Upper lobe of left lung (tissue), 6 donors: ENCODE measurements around the gene GRAP. TPM values are rescaled to one million over a fixed set of nuclear protein-coding genes. Genes with fewer than 3 reads are reported as not detected.
A peak's percentile ranks its signal among the peaks of the same experiment; 100 is the strongest.

Experiments used
- ATAC-seq, 2 donors: fragments of 200-7000 bp; cut with Tn5 transposase; one replicate each; pipeline ENCODE4 v1.9.1; 2022; ENCODE audit warnings: mild to moderate bottlenecking in 2 of 2, moderate library complexity in 2 of 2; ENCODE audit not compliant: low FRiP score in 2 of 2
- DNase-seq, 2 donors: peaks; one replicate each; pipeline ENCODE4 v3.0.0-alpha.2; 2019 to 2020
- H3K27ac ChIP-seq, 4 donors: fragments of 200-600 bp; sonication (generic); one replicate each; pipeline ENCODE4 v1.5.1; 2016 to 2019
- H3K27me3 ChIP-seq, 4 donors: fragments of 200-600 bp; sonication (generic); one replicate each; pipeline ENCODE4 v1.5.1; 2017 to 2019
- H3K36me3 ChIP-seq, 4 donors: fragments of 200-600 bp; sonication (generic); one replicate each; pipeline ENCODE4 v1.5.1; 2016 to 2019
- H3K4me1 ChIP-seq, 4 donors: fragments of 200-600 bp; sonication (generic); one replicate each; pipeline ENCODE4 v1.5.1; 2018 to 2019
- H3K4me3 ChIP-seq, 4 donors: fragments of 200-600 bp; sonication (generic); one replicate each; pipeline ENCODE4 v1.5.1; 2017 to 2019; ENCODE audit warnings: mild to moderate bottlenecking in 2 of 4, moderate library complexity in 1 of 4
- H3K9me3 ChIP-seq, 4 donors: fragments of 200-600 bp; sonication (generic); one replicate each; pipeline ENCODE4 v1.5.1; 2018 to 2019
- CTCF ChIP-seq, 6 experiments: fragments of 450-650 bp in 4 of 6; fragments of 200-600 bp in 2 of 6; sonication (generic) in 2 of 6; IDR thresholded peaks; one replicate each; pipeline ENCODE4 v1.5.1; 2016 to 2019; ENCODE audit warnings: antibody characterized with exemption in 6 of 6
- EP300 ChIP-seq, 4 donors: sonication (generic); formaldehyde crosslinking; IDR thresholded peaks; one replicate each; pipeline ENCODE4 v1.5.1; 2017; ENCODE audit warnings: antibody characterized with exemption in 4 of 4, control low read depth in 2 of 4
- POLR2A ChIP-seq, 4 donors: fragments of 450-650 bp; IDR thresholded peaks; one replicate each; pipeline ENCODE4 v1.5.1; 2016 to 2017; ENCODE audit warnings: antibody characterized with exemption in 4 of 4, mild to moderate bottlenecking in 2 of 4
- POLR2AphosphoS5 ChIP-seq, 2 donors: sonication (generic); formaldehyde crosslinking; IDR thresholded peaks; one replicate each; pipeline ENCODE4 v1.5.1; 2017; ENCODE audit warnings: antibody characterized with exemption in 2 of 2
- WGBS, 2 donors: methylation state at CpG; one replicate each; pipeline ENCODE4 v1.1.5; 2017 to 2018; 5-methylcytosine and 5-hydroxymethylcytosine counted together
- total RNA-seq, 6 donors: library from RNA; depleted of rRNA in 4 of 6; stranded (reverse); fragments of >200 nt in 4 of 6; gene quantifications; one replicate each; pipeline versions ENCODE4 v1.1.0 to v1.2.1, GENCODE V29; 2016 to 2021
- donor health status: DM: no; HTN: no; CAD: no; lungs with moderate emphysema.
- donor health status: DM: no; HTN: yes; CAD: no; lungs with severe emphysema.

Gene GRAP
- total RNA-seq, 6 donors from 2014 or later: 3.1 to 11.3 (median 4.8) TPM

- WGBS, 2 donors: 91 to 98% methylated on average over 3 of the region's 3 CpGs
- H3K4me1 ChIP-seq: no peaks in the 10 kb centered on the region
- no peak for ATAC-seq
- H3K36me3 ChIP-seq: no peaks in the 10 kb centered on the region
- no peak overlapping the region for H3K27ac ChIP-seq
- H3K9me3 ChIP-seq: no peaks in the 10 kb centered on the region
- no peak overlapping the region for H3K4me3 ChIP-seq
- TF ChIP-seq CTCF (IDR thresholded peaks at IDR 0.05) (no peak), EP300 (IDR thresholded peaks at IDR 0.05) (no peak), POLR2AphosphoS5 (IDR thresholded peaks at IDR 0.05) (no peak), POLR2A (IDR thresholded peaks at IDR 0.05) (no peak)
- no peak for DNase-seq
- H3K27me3 ChIP-seq: no peaks in the 10 kb centered on the region
Observed at GRCh38 chr17:19020016-19020415, 26.7 kb downstream of the GRAP start.

- DNase-seq (peak in 1 of 2 donors; percentile 62), ATAC-seq (no peak)
- TF ChIP-seq POLR2A (IDR thresholded peaks at IDR 0.05): no peak
- no peak for TF ChIP-seq POLR2AphosphoS5 (IDR thresholded peaks at IDR 0.05)
- no peak for TF ChIP-seq EP300 (IDR thresholded peaks at IDR 0.05)
- TF ChIP-seq CTCF (IDR thresholded peaks at IDR 0.05): no peak
Observed at GRCh38 chr17:19019041-19019941, 27.5 kb downstream of the GRAP start.

GRCh38 chr17:19018600-19018950 is 28.2 kb downstream of the GRAP start:
- H3K27me3 ChIP-seq: no peaks in the 10 kb centered on the region
- H3K36me3 ChIP-seq: no peaks in the 10 kb centered on the region
- TF ChIP-seq CTCF (IDR thresholded peaks at IDR 0.05) (no peak), POLR2A (IDR thresholded peaks at IDR 0.05) (no peak), POLR2AphosphoS5 (IDR thresholded peaks at IDR 0.05) (no peak), EP300 (IDR thresholded peaks at IDR 0.05) (no peak)
- no peaks in the 10 kb centered on the region for H3K9me3 ChIP-seq
- DNase-seq: no peak
- no peak overlapping the region for H3K4me3 ChIP-seq
- no peak overlapping the region for H3K27ac ChIP-seq
- no peaks in the 10 kb centered on the region for H3K4me1 ChIP-seq
- ATAC-seq: no peak
- WGBS, 2 donors: 69 to 84% methylated on average over 4 to 6 of the region's 6 CpGs

More at GRCh38 chr17:19019041-19019941, 27.5 kb downstream of the GRAP start:
- Histone ChIP-seq H3K27ac (no peak overlapping the region), H3K4me1 (no peaks in the 10 kb centered on the region), H3K9me3 (no peaks in the 10 kb centered on the region), H3K36me3 (no peaks in the 10 kb centered on the region), H3K4me3 (no peak overlapping the region), H3K27me3 (no peaks in the 10 kb centered on the region)
- 71 to 84% methylated on average over 14 to 26 of the region's 27 CpGs for WGBS, 2 donors

GRCh38 chr17:19017804-19018599 is 28.8 kb downstream of the GRAP start:
- no peaks in the 10 kb centered on the region for H3K4me1 ChIP-seq
- no peak overlapping the region for H3K4me3 ChIP-seq
- H3K27me3 ChIP-seq: no peaks in the 10 kb centered on the region
- no peaks in the 10 kb centered on the region for H3K36me3 ChIP-seq
- no peak overlapping the region for H3K27ac ChIP-seq
- no peaks in the 10 kb centered on the region for H3K9me3 ChIP-seq
- ATAC-seq (no peak), DNase-seq (no peak)
- WGBS, 2 donors: 70 to 88% methylated on average over 8 to 16 of the region's 16 CpGs
- TF ChIP-seq EP300 (IDR thresholded peaks at IDR 0.05) (no peak), POLR2A (IDR thresholded peaks at IDR 0.05) (no peak), CTCF (IDR thresholded peaks at IDR 0.05) (no peak), POLR2AphosphoS5 (IDR thresholded peaks at IDR 0.05) (no peak)
